GM21528 (cell line): ENCODE data around the gene BBX.

Experiments
- ATAC-seq: cut with Tn5 transposase; IDR thresholded peaks from one replicate; pipeline ENCODE4 v1.9.1; 2021; ENCODE audit warnings: mild to moderate bottlenecking, moderate library complexity; ENCODE audit not compliant: unreplicated experiment, low FRiP score

Gene BBX

DNA sequence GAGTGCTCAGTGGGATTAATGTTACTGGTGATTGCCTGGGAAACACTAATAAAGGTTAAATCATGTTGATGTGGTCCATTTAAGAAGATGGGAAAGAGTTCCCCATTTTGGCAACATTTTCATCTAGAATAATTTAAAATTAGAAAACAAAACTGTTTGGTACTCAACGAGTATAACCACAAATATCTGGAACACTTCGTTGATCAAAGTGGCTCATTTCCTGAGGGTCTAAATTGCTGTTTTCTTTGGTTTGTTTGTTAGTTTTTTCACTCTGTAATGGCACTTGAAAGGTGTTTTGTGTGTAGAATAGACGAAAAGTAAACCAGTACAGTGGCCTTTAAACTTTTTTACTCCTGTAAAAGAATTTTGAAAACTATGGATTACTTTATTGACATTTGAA is 73.9 kb downstream of the BBX start:
- ATAC-seq = no peak

DNA sequence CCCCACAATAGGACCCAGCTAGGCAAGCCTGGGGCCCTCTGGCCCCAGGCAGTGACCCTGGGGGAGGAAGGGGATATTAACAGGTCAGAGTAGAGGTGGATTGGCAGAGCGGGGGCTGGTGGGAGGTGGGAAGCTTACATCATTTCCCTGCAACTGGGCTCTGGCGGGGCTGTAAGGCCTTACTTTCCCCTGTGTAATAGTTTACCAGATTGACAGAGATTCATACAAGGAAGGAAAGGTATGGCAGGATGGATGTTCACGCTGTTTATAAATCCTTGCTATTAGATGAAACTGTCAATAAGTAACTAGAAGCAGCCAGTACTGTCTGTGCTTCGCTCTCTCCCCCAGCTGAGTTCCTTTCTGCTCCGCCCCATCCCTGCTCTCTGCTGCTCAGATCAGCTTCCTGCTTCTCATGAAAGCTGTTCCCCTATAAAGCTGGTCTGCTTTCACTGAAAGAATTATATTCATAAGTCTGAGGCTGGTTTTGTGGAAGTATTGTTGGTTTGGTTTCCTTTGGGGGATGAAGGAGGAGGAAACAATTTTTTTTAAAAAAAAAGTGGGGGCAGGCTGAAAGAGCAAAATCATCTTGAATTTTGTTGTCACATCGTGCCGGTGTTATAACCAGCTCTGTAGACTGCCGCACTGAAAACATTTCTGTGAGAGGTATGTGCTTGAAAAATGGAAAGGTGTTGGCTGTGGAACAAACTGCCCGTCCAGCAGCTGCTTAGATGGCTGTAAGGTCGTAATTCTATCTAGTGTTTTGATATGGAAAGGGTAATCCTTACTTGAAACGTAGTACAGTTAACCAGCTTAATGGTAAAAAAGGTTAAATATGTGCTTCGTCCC is 76.4 kb downstream of the BBX start:
- peak; percentile 97 for ATAC-seq

DNA sequence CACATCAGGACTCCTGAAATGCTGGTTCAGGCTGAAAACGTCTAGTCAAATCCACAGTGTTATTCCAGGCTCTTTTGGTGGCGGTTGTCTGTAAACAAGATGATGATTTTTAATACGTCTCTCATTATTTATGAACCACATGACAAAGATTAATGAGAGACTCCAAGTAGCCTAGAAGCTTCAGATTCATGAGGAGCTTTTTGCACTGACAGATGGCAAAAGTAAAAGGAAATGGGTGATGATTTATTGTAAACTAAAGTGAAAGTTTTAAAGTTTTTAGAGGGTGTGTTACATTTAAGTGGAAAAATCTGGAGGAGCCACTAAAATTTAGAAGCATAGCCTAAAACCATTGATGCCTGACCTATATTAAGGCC is 77.0 kb downstream of the BBX start:
- ATAC-seq = no peak

DNA sequence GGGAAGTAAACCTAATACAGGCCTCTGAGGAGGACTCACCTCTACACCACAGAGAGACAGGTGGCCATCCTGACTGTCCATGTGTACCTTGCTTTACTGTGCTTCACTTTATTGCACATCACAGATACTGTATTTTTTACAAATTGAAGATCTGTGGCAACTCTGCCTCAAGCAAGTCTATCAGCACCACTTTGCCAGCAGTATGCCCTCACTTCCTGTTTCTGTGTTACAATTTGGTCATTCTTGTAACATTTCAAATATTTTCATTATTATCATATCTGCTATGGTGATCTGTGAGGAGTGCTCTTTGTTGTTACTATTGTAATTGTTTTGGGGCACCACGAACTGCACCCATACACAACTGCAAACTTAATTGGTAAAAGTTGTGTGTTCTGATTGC is 78.0 kb downstream of the BBX start:
- no peak for ATAC-seq

DNA sequence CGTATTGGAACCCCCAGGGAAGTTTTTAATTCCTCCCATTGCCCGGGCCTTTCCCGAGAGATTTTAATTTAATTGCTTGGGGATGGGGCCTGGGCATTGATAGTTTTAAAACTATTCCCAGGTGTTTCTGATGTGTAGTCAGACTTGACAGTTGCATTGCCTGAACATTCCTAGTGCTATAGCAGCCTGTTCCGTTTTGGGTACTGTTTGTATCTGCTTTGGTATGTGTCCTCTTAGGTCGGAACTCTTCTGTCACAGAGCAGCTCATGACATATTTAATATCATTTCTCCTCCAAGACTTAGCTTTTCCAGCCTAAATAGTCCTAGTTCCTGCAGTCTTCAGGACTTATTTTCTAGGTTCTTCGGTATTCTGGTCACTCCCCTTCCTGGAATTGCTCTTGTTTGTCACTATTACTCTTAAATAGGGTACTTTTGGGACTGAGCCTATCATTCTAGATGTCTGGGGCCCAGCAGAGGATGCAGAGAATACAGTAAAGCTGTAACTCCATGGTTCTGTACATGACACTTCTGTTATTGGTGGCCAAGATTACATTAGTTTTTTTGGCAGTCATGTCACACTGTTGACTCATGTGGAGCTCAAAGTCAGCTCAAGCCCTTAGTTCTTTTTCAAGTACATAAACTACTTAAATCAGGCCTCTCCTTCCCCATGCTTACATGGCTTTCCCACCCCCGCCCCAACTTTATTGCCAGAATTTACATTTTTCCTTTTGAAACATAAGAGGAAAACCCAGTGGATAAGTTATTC is 81.5 kb downstream of the BBX start:
- ATAC-seq = no peak

DNA sequence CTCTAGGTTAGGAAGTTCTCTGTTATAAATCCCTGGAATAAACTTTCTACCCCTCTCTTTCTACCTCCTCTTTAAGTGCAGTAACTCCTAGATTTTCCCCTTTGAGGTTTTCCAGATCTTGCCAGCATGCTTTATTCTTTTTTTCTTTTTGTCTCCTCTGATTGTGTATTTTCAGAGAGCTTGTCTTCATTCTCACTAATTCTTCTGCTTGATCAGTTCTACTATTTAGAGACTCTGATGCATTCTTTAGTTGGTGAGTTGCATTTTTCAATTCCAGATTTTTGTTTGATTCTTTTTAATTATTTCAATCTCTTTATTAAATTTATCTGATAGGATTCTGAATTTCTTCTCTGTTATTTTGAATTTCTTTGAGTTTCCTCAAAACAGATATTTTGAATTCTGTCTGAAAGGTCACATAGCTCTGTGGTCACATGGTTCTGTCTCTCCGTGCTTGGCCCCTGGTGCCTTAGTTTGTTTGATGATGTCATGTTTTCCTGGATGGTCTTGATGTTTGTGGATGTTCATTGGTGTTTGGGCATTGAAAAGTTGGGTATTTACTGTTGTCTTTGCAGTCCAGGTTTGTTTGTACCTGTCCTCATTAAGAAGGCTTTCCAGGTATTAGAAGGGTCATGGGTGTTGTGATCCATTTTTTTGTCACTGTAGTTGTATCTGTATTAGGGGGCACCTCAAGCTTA is 89.2 kb downstream of the BBX start:
- ATAC-seq = no peak

DNA sequence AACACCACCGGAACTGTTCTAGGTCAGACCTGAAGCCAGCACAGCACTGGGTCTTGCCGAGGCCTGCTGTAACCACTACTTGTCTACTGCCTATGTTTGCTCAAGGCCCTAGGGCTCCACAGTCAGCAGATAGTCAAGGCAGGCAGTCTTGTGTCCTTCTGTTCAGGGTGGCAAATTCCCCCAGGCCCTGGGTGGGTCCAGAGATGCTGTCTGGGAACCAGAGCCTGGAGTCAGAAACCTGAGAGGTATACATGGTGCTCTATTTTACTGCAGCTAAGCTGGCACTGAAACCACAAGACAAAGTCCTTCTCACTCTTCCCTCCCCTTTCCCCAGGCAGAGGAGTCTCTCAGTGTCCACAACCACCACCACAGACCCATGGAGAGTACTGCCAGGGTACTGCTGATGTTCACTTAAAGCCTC is 89.9 kb downstream of the BBX start:
- ATAC-seq = no peak

DNA sequence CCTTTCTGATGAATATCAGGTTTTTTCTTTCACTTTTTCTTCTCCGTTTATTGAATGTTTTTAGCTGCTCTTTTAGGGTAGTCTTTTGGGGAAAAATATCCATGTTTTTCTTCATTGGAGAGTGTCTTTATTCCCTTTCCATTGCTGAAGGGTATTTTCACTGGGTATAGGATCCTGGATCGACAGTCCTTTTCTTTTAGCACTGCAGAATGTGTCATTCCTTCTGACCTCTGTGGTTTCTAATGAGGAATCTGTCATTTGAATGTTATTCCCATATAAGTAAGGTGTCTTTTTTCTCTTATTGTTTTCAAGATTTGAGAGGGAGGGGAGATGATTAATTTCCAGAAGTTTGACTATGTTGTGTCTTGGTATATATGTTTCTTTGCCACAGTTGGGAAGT is 96.8 kb downstream of the BBX start:
- ATAC-seq = no peak

DNA sequence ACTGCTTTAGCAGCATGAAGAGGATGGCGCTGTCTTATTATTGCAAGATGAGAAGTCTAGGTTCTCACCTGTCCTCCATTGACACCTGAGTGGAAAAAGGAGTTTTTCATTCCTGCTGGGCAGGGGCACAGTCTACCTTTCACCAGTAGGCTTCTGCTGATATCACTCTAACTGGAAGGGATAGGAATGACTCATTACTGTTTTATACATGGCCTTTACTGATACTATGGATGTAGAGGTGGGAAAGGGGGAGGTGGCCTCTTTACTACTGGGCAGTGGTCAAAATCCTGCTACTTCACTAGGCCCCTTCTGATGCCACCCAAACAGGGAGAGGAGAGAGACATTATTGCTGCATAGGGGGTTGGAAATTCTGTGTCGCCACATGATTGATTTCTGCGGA is 97.8 kb downstream of the BBX start:
- no peak for ATAC-seq

DNA sequence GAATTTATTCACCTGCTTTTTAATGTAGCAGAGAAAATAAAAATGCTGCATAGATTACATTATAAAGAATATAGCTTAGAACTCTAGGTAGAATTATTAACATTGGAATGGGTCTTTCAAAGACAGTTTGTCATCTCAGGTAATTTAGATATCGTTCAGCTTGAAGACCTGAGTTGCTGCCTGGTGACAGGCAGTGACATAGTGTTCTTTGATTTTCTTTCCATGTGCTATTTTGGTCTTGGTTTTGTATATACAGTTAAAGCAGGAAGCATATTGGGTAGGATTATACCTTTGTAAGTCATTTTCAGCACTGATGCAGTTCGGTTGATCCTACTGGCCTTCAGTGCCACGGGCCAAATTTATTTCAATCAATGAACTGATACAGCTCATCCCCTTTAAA is 98.7 kb downstream of the BBX start:
- ATAC-seq = no peak

DNA sequence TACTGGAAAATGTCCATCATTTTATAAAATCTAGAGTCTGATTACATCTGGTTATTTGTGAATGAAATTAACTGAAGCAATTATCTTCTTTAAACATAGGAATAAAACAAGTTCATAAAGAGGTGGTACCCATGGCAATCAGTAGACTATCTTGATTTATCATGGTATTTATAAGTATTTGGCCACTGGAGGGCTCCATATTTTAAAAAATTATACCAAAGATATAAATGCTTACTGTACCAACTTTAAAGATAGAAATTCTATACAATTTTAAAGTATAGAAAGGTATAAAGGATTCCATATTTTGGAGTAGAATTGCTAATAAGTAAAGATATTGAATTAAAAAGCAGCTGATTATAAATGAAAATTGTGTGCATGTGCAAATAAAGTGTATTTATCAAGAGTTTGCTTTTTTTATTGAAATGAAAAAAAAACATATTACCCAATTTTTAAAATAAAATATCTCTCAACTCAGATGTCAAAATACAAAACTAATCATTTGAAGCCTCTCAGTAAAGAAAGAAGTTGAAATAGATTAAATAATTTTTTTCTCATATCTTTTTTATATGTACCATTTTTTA is 105.3 kb downstream of the BBX start:
- ATAC-seq = no peak

DNA sequence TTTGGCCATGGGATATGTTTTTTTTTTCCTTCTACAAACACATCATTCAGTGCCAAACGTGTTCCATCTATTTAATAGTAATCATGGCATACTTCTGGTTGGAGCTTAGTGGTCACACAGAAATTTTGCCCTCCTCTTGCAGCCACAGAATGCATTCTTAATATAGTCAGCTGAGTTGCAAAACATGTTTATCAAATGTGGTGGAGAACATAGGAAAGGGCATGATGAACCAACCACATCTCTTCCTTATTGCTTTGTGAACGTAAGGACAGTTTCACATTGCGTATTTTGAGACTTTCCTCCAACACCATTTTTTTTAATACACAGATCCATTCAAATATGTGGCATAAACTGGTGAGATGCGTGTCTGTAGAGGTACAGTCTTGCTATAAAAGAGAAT is 106.8 kb downstream of the BBX start:
- no peak for ATAC-seq

DNA sequence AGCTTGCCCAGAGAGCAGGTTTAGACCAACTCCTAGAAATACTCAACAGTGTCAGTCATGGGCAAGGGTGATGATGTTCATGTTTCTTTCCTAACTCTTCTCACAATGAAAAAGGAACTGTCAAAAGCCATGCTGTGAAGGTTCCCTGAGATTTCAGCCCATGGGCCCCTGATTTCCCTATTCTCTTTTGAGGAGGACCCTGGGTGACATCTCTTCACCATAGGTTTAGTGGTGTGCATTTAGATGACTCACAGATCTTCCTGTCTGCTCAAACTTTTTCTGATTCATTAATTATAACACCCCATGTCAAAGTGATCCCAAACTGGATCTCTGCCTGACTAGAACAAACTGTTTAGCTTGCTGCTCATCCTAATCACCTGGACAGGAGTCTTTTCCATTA is 108.0 kb downstream of the BBX start:
- ATAC-seq = no peak

DNA sequence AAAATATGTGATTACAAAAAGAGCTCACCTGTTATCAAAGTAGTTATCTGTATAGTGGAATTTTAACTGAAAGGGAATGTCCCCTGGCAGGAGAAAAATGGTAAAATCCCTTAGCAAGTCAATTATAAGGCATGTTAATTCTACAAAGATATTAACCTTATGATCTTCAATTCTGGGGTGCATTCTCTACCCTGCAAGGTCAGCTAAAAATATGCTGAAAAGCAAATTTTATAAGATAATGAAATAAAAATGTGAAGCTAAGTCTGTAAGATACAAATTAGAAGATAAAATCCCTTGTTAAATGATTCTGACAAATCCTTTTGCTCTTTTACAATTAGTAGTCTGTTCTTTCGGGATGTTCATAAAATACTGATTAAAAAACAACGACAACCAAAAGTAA is 109.8 kb downstream of the BBX start:
- ATAC-seq = no peak

DNA sequence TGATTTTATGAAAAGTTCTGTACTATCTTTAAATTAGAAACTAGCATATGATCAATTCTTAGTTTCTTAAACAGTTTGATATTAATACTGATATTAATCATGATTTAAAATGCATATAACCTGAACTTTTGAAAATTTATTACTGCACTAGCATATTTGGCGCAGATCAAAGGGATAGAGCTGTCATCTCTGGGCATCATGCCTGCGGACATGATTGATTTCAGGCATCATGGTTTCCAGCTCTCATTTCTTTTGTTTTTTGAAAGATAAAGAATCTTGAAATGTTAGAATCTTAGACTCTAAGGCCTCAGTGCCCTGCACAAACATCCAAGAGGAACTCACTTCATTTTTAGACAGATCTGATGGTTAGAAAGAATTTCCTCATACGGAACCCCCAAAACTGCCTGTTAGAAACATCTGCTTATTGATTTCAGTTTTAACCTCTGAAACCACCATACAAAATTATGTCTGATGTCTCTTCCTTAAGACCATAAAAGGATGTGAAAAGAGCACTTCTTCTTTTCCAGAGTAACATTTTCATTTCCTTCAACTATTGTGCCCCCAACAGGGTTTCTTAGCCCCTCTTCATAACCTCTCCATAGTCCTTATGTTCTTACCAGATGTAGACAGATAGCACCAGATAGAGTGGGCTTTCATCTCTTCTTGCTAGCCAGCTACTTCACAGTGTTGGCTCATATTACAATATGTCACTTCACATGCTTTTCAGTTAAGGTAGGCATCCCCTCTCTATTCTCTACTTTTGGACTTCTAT is 110.8 kb downstream of the BBX start:
- peak; percentile 97 for ATAC-seq

DNA sequence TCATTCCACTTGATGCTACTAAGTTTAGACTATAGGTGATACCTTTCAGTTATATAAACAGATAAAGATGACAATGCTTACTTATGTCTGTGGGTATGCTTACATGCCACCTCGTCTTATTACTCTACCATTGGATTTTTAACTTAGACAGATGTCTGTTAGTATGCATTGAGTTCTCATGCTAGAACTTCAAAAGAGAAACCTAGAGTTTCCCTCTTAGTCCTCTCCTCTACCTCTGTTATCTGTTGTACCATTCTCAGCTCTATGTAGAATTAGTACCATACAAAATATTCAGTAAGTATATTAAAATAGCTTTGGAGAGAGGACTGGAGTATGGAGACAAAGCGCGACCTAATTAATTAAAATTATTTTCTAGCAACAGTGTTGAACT is 111.3 kb downstream of the BBX start:
- peak; percentile 43 for ATAC-seq

DNA sequence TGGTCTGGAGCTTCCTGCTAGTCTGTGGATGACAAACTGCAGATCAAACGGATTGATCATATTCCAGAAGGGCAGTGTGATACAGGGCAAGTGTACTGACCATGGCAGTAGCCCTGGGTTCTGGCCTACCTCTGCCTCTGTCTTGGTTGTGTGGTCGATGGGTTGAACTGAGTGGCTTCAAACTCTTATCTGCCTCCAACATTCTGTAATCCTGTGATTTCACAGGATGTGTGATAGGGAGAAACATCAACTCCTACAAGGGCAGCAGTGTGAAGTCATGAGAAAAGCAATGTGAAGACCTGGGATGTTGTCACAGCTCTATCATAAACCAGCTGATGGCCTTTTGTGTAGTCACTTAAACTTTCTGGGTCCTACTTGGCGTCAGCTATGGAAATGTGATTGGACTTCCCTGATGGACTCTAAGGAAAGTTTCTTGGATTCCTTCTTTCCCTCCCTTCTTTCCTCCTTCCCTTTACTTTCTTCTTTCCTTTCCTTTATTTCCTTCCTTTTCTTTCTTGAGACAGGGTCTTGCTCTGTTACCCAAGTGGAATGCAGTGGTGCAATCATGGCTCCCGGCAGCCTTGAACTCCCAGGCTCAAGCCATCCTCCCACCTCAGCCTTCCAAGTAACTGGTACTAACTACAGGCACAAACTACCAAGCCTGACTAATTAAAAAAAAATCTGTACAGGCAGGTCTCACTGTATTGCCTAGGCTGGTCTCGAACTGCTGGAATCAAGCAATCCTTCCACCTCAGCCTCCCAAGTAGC is 114.8 kb downstream of the BBX start:
- ATAC-seq = no peak

DNA sequence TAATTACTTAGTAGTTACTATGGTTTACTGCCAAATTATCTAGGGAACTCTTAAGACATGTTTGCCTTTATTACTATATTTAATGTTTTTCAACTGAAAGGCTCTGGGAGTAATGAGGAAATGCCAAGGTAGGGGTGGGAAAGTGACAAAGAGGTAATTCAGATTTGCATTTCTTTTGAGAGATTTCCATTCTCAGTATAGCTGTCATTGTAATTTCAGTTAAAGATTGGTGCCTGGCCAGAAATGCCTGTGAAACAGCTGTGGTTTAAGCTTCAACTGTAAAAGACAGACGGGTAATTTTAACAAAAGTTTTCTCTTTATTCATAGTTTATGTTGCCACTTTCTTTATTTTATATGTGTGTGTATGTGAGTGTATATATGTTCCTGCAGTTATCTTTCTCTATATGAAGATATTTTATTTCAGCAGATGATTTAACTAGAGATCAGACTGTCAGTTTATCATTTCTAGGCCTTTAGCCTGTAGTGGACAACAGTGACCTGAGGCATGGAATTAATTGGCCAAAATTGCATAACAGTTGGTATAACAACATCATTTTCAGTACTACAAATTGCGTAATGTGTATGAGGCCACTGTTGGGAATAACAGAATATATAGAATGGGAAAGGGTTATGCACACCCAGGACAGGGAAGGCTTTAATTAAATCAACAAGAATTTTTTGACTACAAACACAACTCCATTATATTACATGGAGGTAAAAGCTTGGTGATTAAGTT is 119.0 kb downstream of the BBX start:
- ATAC-seq = no peak
